GM12864 (cell line): Measurements from ENCODE around the gene PEX19.

Experiments
- DNase-seq: peaks from one replicate; pipeline ENCODE4 v3.0.0-alpha.2; 2011; ENCODE audit warnings: low read depth
- H3K4me3 ChIP-seq: 2 replicates; pipeline ENCODE4 v1.5.1; 2011; ENCODE audit warnings: mild to moderate bottlenecking, low read depth, low read length, control low read depth
- TF ChIP-seq, protein P1 (sequence below): IDR thresholded peaks from 2 replicates; pipeline ENCODE4 v1.5.1; 2011; ENCODE audit warnings: low read depth, mild to moderate bottlenecking, moderate library complexity, low read length, control low read depth, inconsistent platforms; ENCODE audit errors: missing control alignments

PEX19 gene

DNA sequence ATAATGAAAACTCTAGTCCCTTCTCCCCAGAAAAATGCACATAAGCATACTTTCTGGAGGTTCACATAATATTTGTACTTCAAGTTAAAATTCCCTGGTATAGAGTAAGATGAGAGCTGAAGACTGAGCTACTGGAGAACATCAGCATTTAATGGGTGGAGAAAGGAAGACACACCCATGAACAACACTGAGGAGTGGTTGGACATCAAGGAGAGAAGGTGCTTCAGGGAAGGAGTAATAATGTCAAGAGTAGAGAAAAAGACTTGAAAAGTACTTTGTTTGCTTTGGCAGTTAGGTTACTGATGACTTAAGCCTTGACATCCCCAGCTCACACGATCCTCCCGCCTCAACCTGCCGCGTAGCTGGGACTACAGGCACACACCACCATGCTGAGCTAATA lies 57.9 kb downstream of the PEX19 start:
- TF ChIP-seq, protein P1, sequence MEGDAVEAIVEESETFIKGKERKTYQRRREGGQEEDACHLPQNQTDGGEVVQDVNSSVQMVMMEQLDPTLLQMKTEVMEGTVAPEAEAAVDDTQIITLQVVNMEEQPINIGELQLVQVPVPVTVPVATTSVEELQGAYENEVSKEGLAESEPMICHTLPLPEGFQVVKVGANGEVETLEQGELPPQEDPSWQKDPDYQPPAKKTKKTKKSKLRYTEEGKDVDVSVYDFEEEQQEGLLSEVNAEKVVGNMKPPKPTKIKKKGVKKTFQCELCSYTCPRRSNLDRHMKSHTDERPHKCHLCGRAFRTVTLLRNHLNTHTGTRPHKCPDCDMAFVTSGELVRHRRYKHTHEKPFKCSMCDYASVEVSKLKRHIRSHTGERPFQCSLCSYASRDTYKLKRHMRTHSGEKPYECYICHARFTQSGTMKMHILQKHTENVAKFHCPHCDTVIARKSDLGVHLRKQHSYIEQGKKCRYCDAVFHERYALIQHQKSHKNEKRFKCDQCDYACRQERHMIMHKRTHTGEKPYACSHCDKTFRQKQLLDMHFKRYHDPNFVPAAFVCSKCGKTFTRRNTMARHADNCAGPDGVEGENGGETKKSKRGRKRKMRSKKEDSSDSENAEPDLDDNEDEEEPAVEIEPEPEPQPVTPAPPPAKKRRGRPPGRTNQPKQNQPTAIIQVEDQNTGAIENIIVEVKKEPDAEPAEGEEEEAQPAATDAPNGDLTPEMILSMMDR, result no peak
- DNase-seq, result no peak
- H3K4me3 ChIP-seq, result no peak overlapping the region
